SHP77 treated with DMSO at 0.1 percent for 48 hours (cell line): ENCODE data around the gene UBE3C.
"Not testable (repeated sequence)": the region's sequence is repeated elsewhere in the genome, so short reads cannot be mapped to it uniquely, and the experiment has no call there.

Experiments
- DNase-seq: peaks from one replicate; lab custom pipeline; 2025; lab: John Stamatoyannopoulos, UW

Gene UBE3C

GRCh38 chr7:157130849-157131248, 7.9 kb upstream of the UBE3C start:
- DNase-seq = not testable (repeated sequence)

GRCh38 chr7:157132796-157133195, 5.9 kb upstream of the UBE3C start:
- no peak for DNase-seq

- no peak for DNase-seq
Observed at GRCh38 chr7:157133304-157133703, 5.4 kb upstream of the UBE3C start.

- no peak for DNase-seq
Observed at GRCh38 chr7:157136372-157136771, 2.4 kb upstream of the UBE3C start.

GRCh38 chr7:157138101-157138423, 664 bp upstream of the UBE3C start:
- DNase-seq = no peak

GRCh38 chr7:157139111-157139809, 534 bp downstream of the UBE3C start:
- no peak for DNase-seq

GRCh38 chr7:157139810-157140510, 1.2 kb downstream of the UBE3C start:
- no peak for DNase-seq

GRCh38 chr7:157140511-157140905, 1.8 kb downstream of the UBE3C start:
- DNase-seq = no peak

- DNase-seq = no peak
Observed at GRCh38 chr7:157141525-157142060, 2.9 kb downstream of the UBE3C start.

- DNase-seq = no peak
Observed at GRCh38 chr7:157143788-157144187, 5.1 kb downstream of the UBE3C start.

GRCh38 chr7:157149317-157149716, 10.6 kb downstream of the UBE3C start:
- DNase-seq = no peak

GRCh38 chr7:157150882-157151281, 12.2 kb downstream of the UBE3C start:
- DNase-seq = no peak

GRCh38 chr7:157151626-157152339, 13.1 kb downstream of the UBE3C start:
- DNase-seq = no peak

GRCh38 chr7:157152391-157152937, 13.7 kb downstream of the UBE3C start:
- no peak for DNase-seq

- no peak for DNase-seq
Observed at GRCh38 chr7:157153260-157153659, 14.5 kb downstream of the UBE3C start.

GRCh38 chr7:157155959-157156358, 17.2 kb downstream of the UBE3C start:
- no peak for DNase-seq

GRCh38 chr7:157158400-157158799, 19.7 kb downstream of the UBE3C start:
- no peak for DNase-seq

GRCh38 chr7:157159537-157159936, 20.8 kb downstream of the UBE3C start:
- DNase-seq = not testable (repeated sequence)

- DNase-seq = no peak
Observed at GRCh38 chr7:157160433-157160832, 21.7 kb downstream of the UBE3C start.

- DNase-seq = no peak
Observed at GRCh38 chr7:157165987-157166386, 27.3 kb downstream of the UBE3C start.

- DNase-seq = no peak
Observed at GRCh38 chr7:157168571-157168970, 29.8 kb downstream of the UBE3C start.

GRCh38 chr7:157176771-157177170, 38.0 kb downstream of the UBE3C start:
- no peak for DNase-seq
